GM21367 (cell line): Measurements from ENCODE around the gene TROAP.
A peak's percentile ranks its signal among the peaks of the same experiment; 100 is the strongest.
"Not testable (repeated sequence)": the region's sequence is repeated elsewhere in the genome, so short reads cannot be mapped to it uniquely, and the experiment has no call there.

Experiments
- ATAC-seq: cut with Tn5 transposase; IDR thresholded peaks from one replicate; pipeline ENCODE4 v1.9.1; 2021; ENCODE audit not compliant: unreplicated experiment

TROAP gene

GRCh38 chr12:49366096-49366651 is 43.1 kb downstream of the TROAP start:
- ATAC-seq: no peak

GRCh38 chr12:49366652-49367380 is 43.8 kb downstream of the TROAP start:
- ATAC-seq: peak; percentile 63

DNA sequence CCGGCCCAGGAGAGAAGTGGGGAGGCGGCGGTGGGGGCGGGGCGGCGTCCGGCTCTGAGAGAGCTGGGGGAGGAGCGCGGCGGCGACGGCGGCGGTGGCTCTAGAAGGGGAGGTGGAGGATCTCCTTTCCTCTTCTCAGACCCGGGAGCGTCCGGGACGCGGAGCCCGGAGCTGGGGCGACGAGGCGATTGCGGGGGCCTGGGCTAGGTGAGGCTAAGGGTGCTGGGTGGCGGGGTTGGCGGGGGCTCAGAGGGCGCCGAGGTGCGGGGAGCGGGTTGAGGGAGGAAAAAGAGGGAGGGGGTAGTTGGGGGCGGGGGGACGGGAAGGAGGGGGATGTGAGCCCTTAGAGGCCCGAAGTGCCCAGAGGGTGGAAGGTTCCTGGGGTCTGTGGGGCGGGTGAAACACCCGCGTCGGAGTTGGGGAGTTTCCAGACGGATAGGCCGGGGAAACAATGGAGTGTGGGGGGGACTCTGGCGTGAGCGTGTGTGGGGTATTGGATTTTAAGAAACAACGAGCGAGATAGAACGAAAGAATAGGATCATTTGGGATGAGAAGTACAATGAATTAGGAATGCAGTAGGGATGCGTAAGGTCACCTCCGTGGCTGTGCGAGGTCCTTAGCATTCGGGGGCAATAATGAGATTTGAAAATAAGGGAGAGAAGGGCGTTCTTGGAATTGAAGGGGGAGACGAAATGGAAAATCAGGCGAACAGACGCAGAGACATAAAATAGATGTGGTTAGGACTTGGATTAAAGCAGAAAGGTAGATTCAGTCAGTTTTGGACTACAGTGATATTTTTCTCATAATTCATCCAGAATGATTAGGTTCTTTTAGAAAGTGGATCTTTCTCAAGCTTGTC is 44.6 kb downstream of the TROAP start, which contains the start of gene SPATS2:
Gene SPATS2 (plus strand): TSS at position 82 of the 859 bp plus-strand sequence. CDS start 93,551 bp downstream, outside the sequence.
- ATAC-seq: no peak

DNA sequence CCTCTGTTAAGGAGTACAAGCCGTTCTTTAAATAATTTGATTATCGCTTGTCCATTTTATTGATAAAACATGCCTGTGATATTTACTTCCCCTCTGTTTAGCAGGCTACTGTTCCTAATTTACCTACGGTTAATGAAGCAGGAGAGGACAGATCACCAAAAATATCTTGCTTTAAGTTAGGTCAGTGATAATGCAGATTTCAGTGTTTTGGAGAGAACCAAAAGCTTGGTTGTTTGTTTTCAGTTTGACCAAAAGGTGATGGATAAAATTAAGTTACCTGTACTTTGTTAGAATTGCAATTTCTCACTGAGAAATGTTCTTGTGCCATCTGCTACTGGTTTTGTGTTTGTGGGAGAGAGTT is 45.2 kb downstream of the TROAP start:
- no peak for ATAC-seq

- ATAC-seq: peak; percentile 42
Measured at GRCh38 chr12:49369411-49370145, 46.5 kb downstream of the TROAP start.

DNA sequence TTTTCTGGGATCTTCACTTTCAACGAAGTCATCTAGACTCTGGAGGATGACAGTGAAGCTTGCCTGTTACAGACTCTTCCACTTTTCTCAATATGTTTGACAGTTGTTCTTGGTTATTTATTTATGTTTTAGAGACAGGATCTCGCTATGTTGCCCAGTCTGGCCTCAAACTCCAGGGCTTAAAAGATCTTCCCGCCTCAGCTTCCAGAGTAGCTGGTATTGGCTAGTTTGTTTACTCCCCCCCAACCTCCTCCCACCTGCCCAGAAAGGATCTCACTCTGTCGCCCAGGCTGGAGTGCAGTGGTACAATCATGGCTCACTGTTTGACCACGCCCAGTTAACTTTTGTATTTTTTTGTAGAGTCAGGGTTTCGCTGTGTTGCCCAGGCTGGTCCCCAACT is 47.5 kb downstream of the TROAP start:
- ATAC-seq: no peak

DNA sequence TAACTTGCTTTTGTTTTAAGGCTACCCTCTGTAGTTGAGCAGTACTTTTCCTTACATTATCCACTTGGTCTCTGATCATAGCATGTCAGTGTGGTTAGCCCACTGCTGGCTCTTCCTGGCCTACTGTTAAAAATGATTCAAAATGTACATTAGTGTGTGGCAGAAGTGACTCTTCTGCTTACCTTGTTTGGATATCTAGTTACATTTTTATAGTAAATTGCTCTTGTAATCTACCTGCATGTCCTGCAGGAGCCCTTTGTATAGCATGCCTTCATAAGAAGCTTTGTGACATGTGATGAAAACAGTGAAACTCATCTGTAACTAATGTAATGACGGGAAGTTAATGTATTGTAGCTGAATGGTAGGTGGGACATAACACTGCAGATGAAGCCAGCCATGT is 52.4 kb downstream of the TROAP start:
- no peak for ATAC-seq

DNA sequence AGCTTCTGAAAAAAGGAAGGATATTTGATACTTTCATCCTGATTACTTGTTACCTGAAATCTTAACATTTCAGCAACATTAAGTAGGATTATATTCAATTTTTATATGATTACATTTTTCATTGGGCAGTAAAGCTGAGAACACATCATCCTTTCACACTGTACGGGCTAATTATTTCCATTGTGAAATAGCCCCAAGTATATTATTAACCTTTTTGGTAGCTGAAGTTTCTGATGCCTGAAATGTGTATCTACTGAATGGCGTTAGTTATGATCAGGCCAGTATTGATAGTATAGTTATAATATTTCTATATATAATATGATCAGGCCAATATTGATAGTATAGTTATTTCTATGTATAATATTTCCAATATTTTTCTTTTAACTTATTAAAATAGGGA is 54.3 kb downstream of the TROAP start:
- ATAC-seq: no peak

GRCh38 chr12:49380184-49380583 is 57.1 kb downstream of the TROAP start:
- not testable (repeated sequence) for ATAC-seq
